K562 treated with DMSO at 1 percent for 48 hours (cell line): Measurements from ENCODE around the gene EVL. TPM values are rescaled to one million over a fixed set of nuclear protein-coding genes. Genes with fewer than 3 reads are reported as not detected.

Source experiments
- total RNA-seq: library from RNA; unstranded; fragments of 300-600 nt; gene quantifications from 2 replicates; pipeline ENCODE4 v1.2.3, GENCODE V29; 2022; ENCODE audit warnings: low replicate concordance; ENCODE audit errors: extremely low read depth

Gene EVL
- total RNA-seq, result not detected in 2 replicates

DNA sequence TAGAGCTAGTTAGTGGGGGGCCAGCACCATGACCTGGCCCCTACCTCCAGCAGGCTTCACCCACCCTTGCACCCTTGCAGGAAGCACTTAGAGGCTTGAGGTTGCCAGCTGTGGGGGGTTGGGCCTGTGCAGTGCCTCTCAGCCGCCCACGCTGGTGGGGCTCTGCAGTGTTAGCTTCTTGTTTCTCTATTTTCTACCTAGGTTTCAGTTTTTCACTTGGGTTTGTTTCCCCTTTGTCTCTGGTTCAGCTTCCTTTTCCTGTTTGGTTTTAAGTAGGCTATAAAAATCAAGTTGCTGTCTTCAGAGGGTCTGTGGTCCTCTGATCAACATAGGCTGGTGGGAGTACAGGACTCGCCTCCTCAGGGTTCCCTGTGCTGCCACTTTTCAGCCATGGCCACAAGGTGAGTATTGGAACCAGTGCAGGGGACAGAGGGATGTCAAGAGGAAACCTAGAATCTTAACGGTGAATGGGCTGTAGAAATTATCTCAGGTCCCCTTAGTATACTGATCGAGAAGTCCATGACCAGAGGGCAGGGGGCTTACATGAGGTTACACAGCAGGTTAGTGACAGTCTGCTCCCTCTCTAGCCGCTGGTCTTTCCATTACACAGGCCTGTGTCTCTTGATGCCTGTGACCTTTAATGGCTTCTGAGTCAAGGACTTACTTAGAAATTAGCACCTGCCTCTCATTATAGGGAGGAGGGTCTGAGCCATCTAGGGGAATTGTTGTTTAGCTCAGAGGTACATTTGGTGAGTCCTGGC lies at the start of gene EVL:
EVL (plus strand) TSS at position 312 of the 761 bp plus-strand sequence; CDS start at position 391, 79 bp downstream.

DNA sequence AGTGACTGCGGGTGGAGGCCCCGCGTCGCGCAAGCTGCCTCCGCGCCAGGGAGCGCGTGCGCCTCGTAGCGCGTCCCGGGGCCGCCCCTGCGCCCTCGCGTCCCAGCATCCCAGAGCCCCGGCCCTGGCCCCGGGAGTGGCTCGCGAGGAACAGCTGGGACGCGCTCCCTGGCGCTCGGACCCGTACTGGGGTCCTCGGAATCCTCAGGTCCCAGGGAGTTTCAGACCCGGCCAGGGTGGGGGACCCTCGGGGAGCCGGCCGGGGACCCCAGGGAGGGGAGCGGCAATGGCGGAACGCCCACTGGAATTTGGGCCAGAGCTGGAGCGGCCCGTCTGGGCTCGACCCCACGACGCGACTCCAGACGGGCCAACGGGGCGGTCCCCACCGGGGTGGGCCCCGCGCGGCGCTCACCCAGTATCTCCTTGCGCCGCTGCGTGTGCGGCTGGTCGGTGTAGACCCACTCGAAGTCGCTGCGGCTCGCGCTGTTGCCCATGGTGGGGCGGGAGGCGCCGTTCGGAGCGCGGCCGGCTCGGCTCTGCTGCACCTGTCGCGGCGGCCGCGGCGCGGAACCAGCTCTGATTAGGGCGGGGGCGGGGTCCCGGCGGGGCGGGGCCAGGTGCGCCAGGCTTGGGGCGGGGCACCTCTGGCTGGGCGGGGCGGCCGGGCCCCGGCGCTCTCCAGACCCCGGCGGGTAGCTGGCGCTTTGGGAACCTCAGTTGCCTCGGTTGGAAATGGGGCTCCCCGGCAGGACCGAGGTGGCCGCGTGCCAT lies 94.1 kb downstream of the EVL start, which contains the start of gene DEGS2:
DEGS2 (minus strand) TSS at position 552 of the 771 bp plus-strand sequence; CDS start at position 494, 58 bp downstream.

Other genes with a start within 250 kb of the EVL start
- not detected in 2 replicates for gene DEGS2, start 94.2 kb downstream of the EVL start, total RNA-seq
- gene YY1, start 173.7 kb downstream of the EVL start, total RNA-seq, result not detected in 2 replicates
- not detected in 2 replicates for gene SLC25A29, start 241.0 kb downstream of the EVL start, total RNA-seq